Astrocyte (in vitro differentiated cells and primary cell): Measurements from ENCODE around the gene CDH22.

Experiments
- EZH2 ChIP-seq: IDR thresholded peaks from 2 replicates; pipeline ENCODE4 v1.6.1; 2012; ENCODE audit warnings: mild to moderate bottlenecking, low read length, inconsistent platforms; ENCODE audit not compliant: insufficient read depth
- TF ChIP-seq, protein P1 (sequence below): IDR thresholded peaks from 2 replicates; pipeline ENCODE4 v1.5.1; 2011; ENCODE audit warnings: low read depth, mild to moderate bottlenecking, inconsistent platforms, low read length, moderate library complexity; ENCODE audit not compliant: insufficient read depth

DNA sequence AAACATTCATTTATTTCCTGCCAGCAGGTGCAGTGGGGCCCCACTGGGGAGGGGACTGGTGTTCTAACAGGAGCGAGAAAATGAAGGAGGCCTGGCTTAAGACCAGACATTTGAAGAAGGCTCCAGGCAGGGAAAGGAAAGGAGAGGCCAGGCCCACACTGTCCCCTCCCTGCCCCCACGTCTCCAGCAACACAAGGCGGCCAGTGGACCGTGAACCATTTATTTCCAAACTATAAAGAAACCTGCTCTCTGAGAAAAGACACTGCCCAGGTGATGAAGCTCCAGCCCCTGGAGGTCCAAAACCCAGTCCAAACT is 41.4 kb upstream of the CDH22 start:
- TF ChIP-seq, protein P1, sequence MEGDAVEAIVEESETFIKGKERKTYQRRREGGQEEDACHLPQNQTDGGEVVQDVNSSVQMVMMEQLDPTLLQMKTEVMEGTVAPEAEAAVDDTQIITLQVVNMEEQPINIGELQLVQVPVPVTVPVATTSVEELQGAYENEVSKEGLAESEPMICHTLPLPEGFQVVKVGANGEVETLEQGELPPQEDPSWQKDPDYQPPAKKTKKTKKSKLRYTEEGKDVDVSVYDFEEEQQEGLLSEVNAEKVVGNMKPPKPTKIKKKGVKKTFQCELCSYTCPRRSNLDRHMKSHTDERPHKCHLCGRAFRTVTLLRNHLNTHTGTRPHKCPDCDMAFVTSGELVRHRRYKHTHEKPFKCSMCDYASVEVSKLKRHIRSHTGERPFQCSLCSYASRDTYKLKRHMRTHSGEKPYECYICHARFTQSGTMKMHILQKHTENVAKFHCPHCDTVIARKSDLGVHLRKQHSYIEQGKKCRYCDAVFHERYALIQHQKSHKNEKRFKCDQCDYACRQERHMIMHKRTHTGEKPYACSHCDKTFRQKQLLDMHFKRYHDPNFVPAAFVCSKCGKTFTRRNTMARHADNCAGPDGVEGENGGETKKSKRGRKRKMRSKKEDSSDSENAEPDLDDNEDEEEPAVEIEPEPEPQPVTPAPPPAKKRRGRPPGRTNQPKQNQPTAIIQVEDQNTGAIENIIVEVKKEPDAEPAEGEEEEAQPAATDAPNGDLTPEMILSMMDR, result no peak
- TF ChIP-seq EZH2, result no peak
